GM23338 (cell line): ENCODE results near the gene AJM1. TPM values are rescaled to one million over a fixed set of nuclear protein-coding genes. Genes with fewer than 3 reads are reported as not detected.

Experiments used
- ATAC-seq: fragments of 200-7000 bp; cut with Tn5 transposase; 3 replicates; pipeline ENCODE4 v1.9.1; 2020
- DNase-seq: peaks from one replicate; pipeline ENCODE4 v3.0.0-alpha.2; 2015; ENCODE audit warnings: low spot score
- H2AFZ ChIP-seq: fragments of 200-600 bp; sonication (generic); 2 replicates; pipeline ENCODE4 v1.8.0; 2016; ENCODE audit warnings: antibody characterized with exemption, mild to moderate bottlenecking, moderate library complexity
- H3F3A ChIP-seq: fragments of 200-600 bp; sonication (generic); replicated peaks from 2 replicates; pipeline ENCODE4 v1.8.0; 2017; ENCODE audit warnings: antibody characterized with exemption, mixed run types, low read depth
- H3K27ac ChIP-seq: fragments of 200-600 bp; sonication (generic); 2 replicates; pipeline ENCODE4 v1.6.1; 2016; ENCODE audit warnings: low read depth
- H3K27me3 ChIP-seq: fragments of 200-600 bp; sonication (generic); 2 replicates; pipeline ENCODE4 v1.8.0; 2016; ENCODE audit warnings: mild to moderate bottlenecking, mixed run types, moderate library complexity; ENCODE audit not compliant: insufficient read depth
- H3K36me3 ChIP-seq: fragments of 200-600 bp; sonication (generic); 2 replicates; pipeline ENCODE4 v1.8.0; 2016; ENCODE audit warnings: mild to moderate bottlenecking; ENCODE audit not compliant: insufficient read depth
- H3K4me1 ChIP-seq: fragments of 200-600 bp; sonication (generic); 2 replicates; pipeline ENCODE4 v1.8.0; 2016; ENCODE audit warnings: mild to moderate bottlenecking, moderate library complexity; ENCODE audit not compliant: insufficient read depth
- H3K4me2 ChIP-seq: fragments of 200-600 bp; sonication (generic); 2 replicates; pipeline ENCODE4 v1.7.1; 2017; ENCODE audit warnings: mixed run types
- H3K4me3 ChIP-seq: fragments of 200-600 bp; sonication (generic); 2 replicates; pipeline ENCODE4 v1.6.1; 2016; ENCODE audit warnings: mixed run types
- H3K79me2 ChIP-seq: fragments of 200-600 bp; sonication (generic); replicated peaks from 2 replicates; pipeline ENCODE4 v1.8.0; 2017; ENCODE audit warnings: mild to moderate bottlenecking; ENCODE audit not compliant: insufficient read depth
- H3K9me2 ChIP-seq: fragments of 200-600 bp; sonication (generic); 2 replicates; pipeline ENCODE4 v1.8.0; 2017; ENCODE audit not compliant: insufficient read depth
- H4K20me1 ChIP-seq: fragments of 200-600 bp; sonication (generic); replicated peaks from 2 replicates; pipeline ENCODE4 v1.8.0; 2017; ENCODE audit warnings: mild to moderate bottlenecking; ENCODE audit not compliant: insufficient read depth
- H3K27ac Mint-ChIP-seq: 2 replicates; pipeline ENCODE4 v1.8.0; 2020; ENCODE audit warnings: inconsistent platforms, mild to moderate bottlenecking, moderate library complexity, mixed read lengths
- H3K27me3 Mint-ChIP-seq: 3 replicates; pipeline ENCODE4 v1.8.0; 2022; ENCODE audit warnings: low read depth, mild to moderate bottlenecking, moderate library complexity, mixed read lengths, inconsistent platforms; ENCODE audit not compliant: insufficient read depth, poor library complexity
- H3K36me3 Mint-ChIP-seq: 3 replicates; pipeline ENCODE4 v1.8.0; 2021; ENCODE audit warnings: low read depth, mild to moderate bottlenecking, inconsistent platforms, moderate library complexity, mixed read lengths
- H3K4me1 Mint-ChIP-seq: 3 replicates; pipeline ENCODE4 v1.8.0; 2020; ENCODE audit warnings: mild to moderate bottlenecking, inconsistent platforms, mixed read lengths
- H3K4me3 Mint-ChIP-seq: 3 replicates; pipeline ENCODE4 v1.8.0; 2021; ENCODE audit warnings: moderate library complexity, mild to moderate bottlenecking, inconsistent platforms, mixed read lengths
- H3K9me3 Mint-ChIP-seq: 3 replicates; pipeline ENCODE4 v1.8.0; 2020; ENCODE audit warnings: moderate library complexity, mild to moderate bottlenecking, inconsistent platforms, mixed read lengths
- ETS1 ChIP-seq: IDR thresholded peaks from 2 replicates; pipeline ENCODE4 v1.6.1; 2016; ENCODE audit warnings: antibody characterized with exemption
- EZH2 ChIP-seq: fragments of 200-600 bp; sonication (generic); IDR thresholded peaks from one replicate; pipeline ENCODE4 v1.8.0; 2017; ENCODE audit warnings: antibody characterized with exemption, mild to moderate bottlenecking, low read depth; ENCODE audit not compliant: unreplicated experiment
- EZH2phosphoT487 ChIP-seq: fragments of 200-600 bp; sonication (generic); IDR thresholded peaks from one replicate; pipeline ENCODE4 v1.8.1; 2018; ENCODE audit warnings: antibody characterized with exemption; ENCODE audit not compliant: unreplicated experiment
- NANOG ChIP-seq: IDR thresholded peaks from 2 replicates; pipeline ENCODE4 v1.6.1; 2016; ENCODE audit warnings: antibody characterized with exemption, borderline replicate concordance
- POLR2AphosphoS5 ChIP-seq: IDR thresholded peaks from 2 replicates; pipeline ENCODE4 v1.6.1; 2016; ENCODE audit warnings: antibody characterized with exemption, low read depth
- REST ChIP-seq: IDR thresholded peaks from one replicate; pipeline ENCODE4 v1.6.1; 2018; ENCODE audit warnings: antibody characterized with exemption; ENCODE audit not compliant: unreplicated experiment
- STAT1 ChIP-seq: IDR thresholded peaks from one replicate; pipeline ENCODE4 v1.6.1; 2016; ENCODE audit warnings: antibody characterized with exemption; ENCODE audit not compliant: unreplicated experiment
- ZNF114 ChIP-seq: fragments of 250-450 bp; sonication (Bioruptor Pico); IDR thresholded peaks from 2 replicates; pipeline ENCODE4 v1.5.0; 2020; ENCODE audit warnings: mild to moderate bottlenecking, moderate library complexity
- ZNF331 ChIP-seq: fragments of 250-450 bp; sonication (Bioruptor Pico); IDR thresholded peaks from 2 replicates; pipeline ENCODE4 v1.5.0; 2020; ENCODE audit warnings: low read depth, mild to moderate bottlenecking, moderate library complexity
- ZNF462 ChIP-seq: fragments of 250-450 bp; sonication (Bioruptor Pico); IDR thresholded peaks from 2 replicates; pipeline ENCODE4 v1.5.0; 2020; ENCODE audit warnings: mild to moderate bottlenecking, moderate library complexity
- polyA plus RNA-seq: library from polyadenylated mRNA; unstranded; fragments of >200 nt; fragmentation: Nextera tagmentation; extraction: Ambion mirVana; gene quantifications from 2 replicates; pipeline ENCODE4 v1.2.1, GENCODE V29; 2016
- total RNA-seq: library from RNA; depleted of rRNA; stranded (reverse); fragments of >200 nt; shearing (Covaris generic); gene quantifications from 2 replicates; pipeline ENCODE4 v1.2.3, GENCODE V29; 2014

AJM1 gene
- total and polyA plus RNA-seq, 2 experiments from 2014 or later = 0.36 to 0.49 TPM

- TF ChIP-seq STAT1 = no peak
- TF ChIP-seq ETS1 = no peak
- no peak for TF ChIP-seq ZNF114 (CRISPR knock-in tag)
- TF ChIP-seq EZH2phosphoT487 = no peak
- TF ChIP-seq NANOG = no peak
- no peak for TF ChIP-seq EZH2
- no peak for TF ChIP-seq ZNF331 (CRISPR knock-in tag)
- no peak for TF ChIP-seq REST
These were observed 38.4 kb upstream of the AJM1 start (continued) for GRCh38 chr9:136803551-136804508.

GRCh38 chr9:136804509-136805206 lies 37.6 kb upstream of the AJM1 start:
- Mint-ChIP-seq H3K27me3 (peaks cover 32% of the 10 kb centered on the region), H3K36me3 (peaks cover 11% of the 10 kb centered on the region; the same call in 2 of the 3 replicates), H3K4me1 (peaks cover 18% of the 10 kb centered on the region; the same call in 2 of the 3 replicates), H3K4me3 (no peak overlapping the region), H3K9me3 (no peaks in the 10 kb centered on the region; the same call in 2 of the 3 replicates), H3K27ac (no peak overlapping the region)
- no peaks in the 10 kb centered on the region for H3K9me2 ChIP-seq
- ATAC-seq (no peak), DNase-seq (no peak)
- H3K4me3 ChIP-seq = no peak overlapping the region
- no peak overlapping the region for H3K4me2 ChIP-seq
- H3K27ac ChIP-seq = no peak overlapping the region
- H3K4me1 ChIP-seq = peaks cover 16% of the 10 kb centered on the region
- no peak overlapping the region for H2AFZ ChIP-seq
- peaks cover 13% of the 10 kb centered on the region for H3K79me2 ChIP-seq
- H4K20me1 ChIP-seq = peaks cover 6% of the 10 kb centered on the region; the same call in 1 of the 2 replicates
- H3K27me3 ChIP-seq = no peaks in the 10 kb centered on the region
- no peaks in the 10 kb centered on the region for H3K36me3 ChIP-seq
- peaks cover 11% of the 10 kb centered on the region; the same call in 1 of the 2 replicates for H3F3A ChIP-seq
- TF ChIP-seq EZH2 (no peak), POLR2AphosphoS5 (no peak), ETS1 (no peak), ZNF114 (CRISPR knock-in tag) (no peak), ZNF331 (CRISPR knock-in tag) (no peak), ZNF462 (CRISPR knock-in tag) (no peak)
